Left cardiac atrium (tissue), 4 donors: ENCODE data around the gene FUOM. TPM values are rescaled to one million over a fixed set of nuclear protein-coding genes. Genes with fewer than 3 reads are reported as not detected.
A peak's percentile ranks its signal among the peaks of the same experiment; 100 is the strongest.

Source experiments
- ATAC-seq, 2 donors: fragments of 200-7000 bp; cut with Tn5 transposase; one replicate each; pipeline ENCODE4 v1.9.1; 2020; ENCODE audit warnings: mild to moderate bottlenecking in 2 of 2, moderate library complexity in 2 of 2
- DNase-seq: peaks from one replicate; pipeline ENCODE4 v3.0.0-alpha.2; 2020
- intact Hi-C, 2 donors: fragments of 100-400 bp; cut with DNase I; formaldehyde crosslinking; loops; one replicate each; pipeline versions ENCODE4 v1.14.1 to v1.15.1; 2022 to 2023
- total RNA-seq, 2 donors: library from RNA; stranded (reverse); fragmentation: NEBNext Ultra II Directional; extraction: Animal tissue kit (Norgen Biotek cat#: 25700); gene quantifications; one replicate each; pipeline ENCODE4 v1.2.1, GENCODE V29; 2021
- donor health status: DM: no; HTN: yes; CAD: no.
- donor health status: DM: no; HTN: yes; CAD: no; lungs with severe emphysema.
- donor health status: DM: yes; HTN: yes; CAD: no.
- donor health status: Dilated cardiomyopathy.

The FUOM gene
- total RNA-seq, 2 donors from 2014 or later = 16.2 to 19.8 TPM

GRCh38 chr10:133355991-133356390 is 1.8 kb downstream of the FUOM start:
- intact Hi-C loops = no loop called here
- no peak for DNase-seq
- no peak for ATAC-seq

GRCh38 chr10:133355266-133355665 is 2.6 kb downstream of the FUOM start:
- intact Hi-C loops = no loop called here
- no peak for DNase-seq
- no peak for ATAC-seq

- ATAC-seq (no peak), DNase-seq (no peak)
- intact Hi-C loops = no loop called here
These were observed 3.1 kb downstream of the FUOM start for GRCh38 chr10:133354672-133355240.

- no peak for ATAC-seq
- no peak for DNase-seq
- intact Hi-C loops = no loop called here
These were observed 3.7 kb downstream of the FUOM start for GRCh38 chr10:133353988-133354605.

GRCh38 chr10:133353202-133353959 is 4.4 kb downstream of the FUOM start:
- ATAC-seq (no peak), DNase-seq (no peak)
- intact Hi-C loops = no loop called here

GRCh38 chr10:133351408-133352318 is 6.2 kb downstream of the FUOM start:
- no peak for DNase-seq
- intact Hi-C loops = no loop called here
- ATAC-seq = peak in 1 of 2 donors; percentile 5

GRCh38 chr10:133350950-133351329 is 6.9 kb downstream of the FUOM start:
- intact Hi-C loops = no loop called here
- DNase-seq = no peak
- no peak for ATAC-seq

GRCh38 chr10:133350283-133350949 is 7.4 kb downstream of the FUOM start:
- ATAC-seq = no peak

GRCh38 chr10:133349577-133350011 is 8.2 kb downstream of the FUOM start:
- no peak for DNase-seq
- intact Hi-C loops = no loop called here
- no peak for ATAC-seq

More at GRCh38 chr10:133350283-133350949, 7.4 kb downstream of the FUOM start:
- DNase-seq = no peak
- intact Hi-C loops = no loop called here

GRCh38 chr10:133349160-133349568 is 8.7 kb downstream of the FUOM start:
- no peak for ATAC-seq
- intact Hi-C loops = no loop called here
- no peak for DNase-seq

GRCh38 chr10:133347710-133348517 is 9.9 kb downstream of the FUOM start:
- no peak for DNase-seq
- ATAC-seq = no peak
- intact Hi-C loops = no loop called here

- ATAC-seq (no peak), DNase-seq (no peak)
- intact Hi-C loops = no loop called here
These were observed 11.4 kb downstream of the FUOM start for GRCh38 chr10:133346413-133346812.

- no peak for DNase-seq
- intact Hi-C loops = no loop called here
- no peak for ATAC-seq
These were observed 13.6 kb downstream of the FUOM start for GRCh38 chr10:133344236-133344635.

GRCh38 chr10:133343558-133343957 is 14.3 kb downstream of the FUOM start:
- intact Hi-C loops = no loop called here
- DNase-seq (no peak), ATAC-seq (no peak)

- intact Hi-C loops = no loop called here
- no peak for ATAC-seq
- DNase-seq = no peak
These were observed 14.9 kb downstream of the FUOM start for GRCh38 chr10:133342942-133343341.

- ATAC-seq (no peak), DNase-seq (no peak)
- intact Hi-C loops = no loop called here
These were observed 15.8 kb downstream of the FUOM start for GRCh38 chr10:133341983-133342382.

- intact Hi-C loops = loop anchor here in 1 of 2 donors (10.0 kb wide), 1 partner anchor 185 kb away; the partner anchor contains the start of gene CYP2E1
- DNase-seq (no peak), ATAC-seq (no peak)
These were observed 18.0 kb downstream of the FUOM start for GRCh38 chr10:133339708-133340380.
